ENCODE measurements around the gene ATAD3A.

- TF ChIP-seq, protein P1, sequence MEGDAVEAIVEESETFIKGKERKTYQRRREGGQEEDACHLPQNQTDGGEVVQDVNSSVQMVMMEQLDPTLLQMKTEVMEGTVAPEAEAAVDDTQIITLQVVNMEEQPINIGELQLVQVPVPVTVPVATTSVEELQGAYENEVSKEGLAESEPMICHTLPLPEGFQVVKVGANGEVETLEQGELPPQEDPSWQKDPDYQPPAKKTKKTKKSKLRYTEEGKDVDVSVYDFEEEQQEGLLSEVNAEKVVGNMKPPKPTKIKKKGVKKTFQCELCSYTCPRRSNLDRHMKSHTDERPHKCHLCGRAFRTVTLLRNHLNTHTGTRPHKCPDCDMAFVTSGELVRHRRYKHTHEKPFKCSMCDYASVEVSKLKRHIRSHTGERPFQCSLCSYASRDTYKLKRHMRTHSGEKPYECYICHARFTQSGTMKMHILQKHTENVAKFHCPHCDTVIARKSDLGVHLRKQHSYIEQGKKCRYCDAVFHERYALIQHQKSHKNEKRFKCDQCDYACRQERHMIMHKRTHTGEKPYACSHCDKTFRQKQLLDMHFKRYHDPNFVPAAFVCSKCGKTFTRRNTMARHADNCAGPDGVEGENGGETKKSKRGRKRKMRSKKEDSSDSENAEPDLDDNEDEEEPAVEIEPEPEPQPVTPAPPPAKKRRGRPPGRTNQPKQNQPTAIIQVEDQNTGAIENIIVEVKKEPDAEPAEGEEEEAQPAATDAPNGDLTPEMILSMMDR (conservative IDR thresholded peaks at IDR 0.05; ENCODE audit: low read depth, low read length): no peak
- TF ChIP-seq POLR2A (IDR thresholded peaks at IDR 0.05; ENCODE audit: low read depth, low read length) (no peak), USF2 (IDR thresholded peaks at IDR 0.05; ENCODE audit: low read depth, low read length) (no peak), BHLHE40 (IDR thresholded peaks at IDR 0.05; ENCODE audit: low read depth, low read length) (no peak), CHD1 (IDR thresholded peaks at IDR 0.05; ENCODE audit: low read depth, low read length) (no peak), CEBPB (IDR thresholded peaks at IDR 0.05; ENCODE audit: low read depth, low read length) (no peak), RAD21 (IDR thresholded peaks at IDR 0.05; ENCODE audit: low read length) (no peak), MXI1 (IDR thresholded peaks at IDR 0.05; ENCODE audit: borderline replicate concordance, low read depth, low read length) (no peak), SMC3 (IDR thresholded peaks at IDR 0.05; ENCODE audit: low read depth, low read length) (no peak)
- TF ChIP-seq, protein P2, sequence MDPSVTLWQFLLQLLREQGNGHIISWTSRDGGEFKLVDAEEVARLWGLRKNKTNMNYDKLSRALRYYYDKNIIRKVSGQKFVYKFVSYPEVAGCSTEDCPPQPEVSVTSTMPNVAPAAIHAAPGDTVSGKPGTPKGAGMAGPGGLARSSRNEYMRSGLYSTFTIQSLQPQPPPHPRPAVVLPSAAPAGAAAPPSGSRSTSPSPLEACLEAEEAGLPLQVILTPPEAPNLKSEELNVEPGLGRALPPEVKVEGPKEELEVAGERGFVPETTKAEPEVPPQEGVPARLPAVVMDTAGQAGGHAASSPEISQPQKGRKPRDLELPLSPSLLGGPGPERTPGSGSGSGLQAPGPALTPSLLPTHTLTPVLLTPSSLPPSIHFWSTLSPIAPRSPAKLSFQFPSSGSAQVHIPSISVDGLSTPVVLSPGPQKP (IDR thresholded peaks at IDR 0.05; ENCODE audit: borderline replicate concordance, low read depth, low read length): no peak
These were observed 42.0 kb downstream of the ATAD3A start for GRCh38 chr1:1553821-1554494.

Data from IMR-90 (cell line).